ENCODE results near the gene SLC22A6.

SLC22A6 gene, protein sequence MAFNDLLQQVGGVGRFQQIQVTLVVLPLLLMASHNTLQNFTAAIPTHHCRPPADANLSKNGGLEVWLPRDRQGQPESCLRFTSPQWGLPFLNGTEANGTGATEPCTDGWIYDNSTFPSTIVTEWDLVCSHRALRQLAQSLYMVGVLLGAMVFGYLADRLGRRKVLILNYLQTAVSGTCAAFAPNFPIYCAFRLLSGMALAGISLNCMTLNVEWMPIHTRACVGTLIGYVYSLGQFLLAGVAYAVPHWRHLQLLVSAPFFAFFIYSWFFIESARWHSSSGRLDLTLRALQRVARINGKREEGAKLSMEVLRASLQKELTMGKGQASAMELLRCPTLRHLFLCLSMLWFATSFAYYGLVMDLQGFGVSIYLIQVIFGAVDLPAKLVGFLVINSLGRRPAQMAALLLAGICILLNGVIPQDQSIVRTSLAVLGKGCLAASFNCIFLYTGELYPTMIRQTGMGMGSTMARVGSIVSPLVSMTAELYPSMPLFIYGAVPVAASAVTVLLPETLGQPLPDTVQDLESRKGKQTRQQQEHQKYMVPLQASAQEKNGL

GRCh38 chr11:62984451-62984991 is at the start of gene SLC22A6:
TSS of gene SLC22A6 (minus strand) at chr11:62984967. CDS start at chr11:62984690, 277 bp downstream.
- Histone ChIP-seq H3K4me3 (ENCODE audit: low read depth, low read length) (no peak within 1 kb of the TSS), H3K27me3 (ENCODE audit: insufficient read depth, low read length) (peaks cover 75% of the 10 kb centered on the region), H3K36me3 (ENCODE audit: insufficient read depth, low read length) (no peaks in the 10 kb centered on the region), H2AFZ (ENCODE audit: low read length, unreplicated experiment) (no peak within 1 kb of the TSS), H3K27ac (ENCODE audit: low read depth, low read length) (no peak within 1 kb of the TSS), H3K79me2 (ENCODE audit: control insufficient read depth, insufficient read depth, low read length, unreplicated experiment) (no peaks in the 10 kb centered on the region), H3K4me1 (ENCODE audit: control insufficient read depth, insufficient read depth, low read length, unreplicated experiment) (no peaks in the 10 kb centered on the region)

DNA sequence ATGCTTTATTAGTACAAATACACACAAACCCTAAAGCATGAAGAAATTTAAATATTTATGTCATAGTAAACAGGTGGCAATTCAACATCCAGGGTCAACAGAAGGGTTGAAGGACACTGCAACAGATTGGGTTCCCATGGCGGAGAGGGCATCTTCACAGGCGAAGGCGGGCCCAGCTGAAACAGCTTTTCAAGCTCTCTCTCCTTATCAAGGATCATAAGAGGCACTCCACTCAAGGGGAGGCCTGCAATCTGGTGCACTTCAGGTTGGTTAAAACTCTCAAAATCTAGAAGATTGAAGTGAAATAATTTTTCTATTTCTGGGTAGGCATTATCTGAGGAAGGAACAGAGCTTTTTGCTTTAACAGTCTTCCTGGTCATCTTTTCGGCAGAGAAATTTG is 47.7 kb upstream of the SLC22A6 start:
- Histone ChIP-seq H3K4me1 (ENCODE audit: control insufficient read depth, insufficient read depth, low read length, unreplicated experiment) (no peaks in the 10 kb centered on the region), H3K36me3 (ENCODE audit: insufficient read depth, low read length) (no peaks in the 10 kb centered on the region), H3K4me3 (ENCODE audit: low read depth, low read length) (no peak overlapping the region), H2AFZ (ENCODE audit: low read length, unreplicated experiment) (no peak overlapping the region), H3K79me2 (ENCODE audit: control insufficient read depth, insufficient read depth, low read length, unreplicated experiment) (no peaks in the 10 kb centered on the region), H3K27me3 (ENCODE audit: insufficient read depth, low read length) (peaks cover 62% of the 10 kb centered on the region), H3K27ac (ENCODE audit: low read depth, low read length) (no peak overlapping the region)

- no peaks in the 10 kb centered on the region for H3K4me1 ChIP-seq (ENCODE audit: control insufficient read depth, insufficient read depth, low read length, unreplicated experiment)
- H3K79me2 ChIP-seq (ENCODE audit: control insufficient read depth, insufficient read depth, low read length, unreplicated experiment) = no peaks in the 10 kb centered on the region
- H3K4me3 ChIP-seq (ENCODE audit: low read depth, low read length) = peak overlapping the region; percentile 19; the same call in 1 of the 2 replicates
- H3K27me3 ChIP-seq (ENCODE audit: insufficient read depth, low read length) = peaks cover 22% of the 10 kb centered on the region; the same call in 1 of the 2 replicates
- peak overlapping the region; percentile 49 for H2AFZ ChIP-seq (ENCODE audit: low read length, unreplicated experiment)
- H3K36me3 ChIP-seq (ENCODE audit: insufficient read depth, low read length) = no peaks in the 10 kb centered on the region
- no peak overlapping the region for H3K27ac ChIP-seq (ENCODE audit: low read depth, low read length)
Measured at GRCh38 chr11:63023841-63024648, 39.3 kb upstream of the SLC22A6 start.

DNA sequence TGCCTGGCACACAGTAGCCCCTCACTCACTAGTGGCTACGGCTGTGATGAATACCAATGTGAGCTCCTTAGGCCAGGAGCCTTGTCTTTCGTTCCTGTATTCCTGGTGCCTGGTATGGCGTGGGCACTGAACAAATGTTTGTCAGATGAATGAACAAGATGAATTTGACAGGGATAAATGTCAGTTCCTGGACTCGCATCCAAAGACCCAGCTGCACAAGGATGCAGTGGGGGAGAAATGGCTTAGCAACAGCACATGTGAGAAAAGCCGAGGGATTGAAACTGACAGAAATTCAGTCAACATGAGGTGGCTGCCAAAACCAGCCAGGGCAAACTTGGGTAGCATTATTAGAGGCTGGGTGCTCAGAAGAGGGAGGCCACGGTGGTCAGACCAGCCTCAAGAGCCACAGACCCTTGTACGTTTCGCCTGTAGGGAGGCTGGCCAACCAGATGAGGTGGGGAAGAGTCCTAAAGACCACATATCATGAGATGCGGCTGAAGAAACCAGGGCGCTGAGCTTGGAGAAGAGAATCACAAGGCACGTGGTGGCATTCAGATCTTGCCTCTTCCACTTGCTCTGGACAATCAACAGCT is 38.6 kb upstream of the SLC22A6 start:
- H3K27ac ChIP-seq (ENCODE audit: low read depth, low read length) = no peak overlapping the region
- no peaks in the 10 kb centered on the region for H3K4me1 ChIP-seq (ENCODE audit: control insufficient read depth, insufficient read depth, low read length, unreplicated experiment)
- no peaks in the 10 kb centered on the region for H3K36me3 ChIP-seq (ENCODE audit: insufficient read depth, low read length)
- peaks cover 22% of the 10 kb centered on the region for H3K27me3 ChIP-seq (ENCODE audit: insufficient read depth, low read length)
- no peaks in the 10 kb centered on the region for H3K79me2 ChIP-seq (ENCODE audit: control insufficient read depth, insufficient read depth, low read length, unreplicated experiment)
- H2AFZ ChIP-seq (ENCODE audit: low read length, unreplicated experiment) = no peak overlapping the region
- H3K4me3 ChIP-seq (ENCODE audit: low read depth, low read length) = no peak overlapping the region

DNA sequence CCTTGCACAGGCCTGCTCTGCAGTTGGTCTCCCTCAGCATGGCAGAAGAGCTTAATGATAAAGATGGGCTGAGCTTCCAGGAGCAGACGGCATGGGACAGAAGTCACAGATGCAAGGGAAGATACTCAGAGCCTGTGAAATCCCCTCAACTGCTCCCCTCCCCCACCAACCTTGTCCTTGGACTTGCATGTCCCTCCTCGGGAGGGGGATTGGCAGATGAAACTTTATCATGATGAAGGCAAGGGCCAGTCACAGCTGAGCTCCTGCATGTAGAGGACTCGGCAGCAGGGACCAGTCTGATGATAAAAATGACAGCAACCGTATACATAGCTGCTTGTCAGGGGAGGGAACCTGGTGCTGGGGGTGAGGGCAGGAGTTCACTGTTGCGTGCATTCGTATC is 37.7 kb upstream of the SLC22A6 start:
- no peak overlapping the region for H3K4me3 ChIP-seq (ENCODE audit: low read depth, low read length)
- no peaks in the 10 kb centered on the region for H3K4me1 ChIP-seq (ENCODE audit: control insufficient read depth, insufficient read depth, low read length, unreplicated experiment)
- no peaks in the 10 kb centered on the region for H3K79me2 ChIP-seq (ENCODE audit: control insufficient read depth, insufficient read depth, low read length, unreplicated experiment)
- no peaks in the 10 kb centered on the region for H3K36me3 ChIP-seq (ENCODE audit: insufficient read depth, low read length)
- no peak overlapping the region for H3K27ac ChIP-seq (ENCODE audit: low read depth, low read length)
- peaks cover 29% of the 10 kb centered on the region for H3K27me3 ChIP-seq (ENCODE audit: insufficient read depth, low read length)
- H2AFZ ChIP-seq (ENCODE audit: low read length, unreplicated experiment) = no peak overlapping the region

- H3K27me3 ChIP-seq (ENCODE audit: insufficient read depth, low read length) = peaks cover 23% of the 10 kb centered on the region
- H2AFZ ChIP-seq (ENCODE audit: low read length, unreplicated experiment) = no peak overlapping the region
- no peaks in the 10 kb centered on the region for H3K36me3 ChIP-seq (ENCODE audit: insufficient read depth, low read length)
- no peak overlapping the region for H3K27ac ChIP-seq (ENCODE audit: low read depth, low read length)
- H3K79me2 ChIP-seq (ENCODE audit: control insufficient read depth, insufficient read depth, low read length, unreplicated experiment) = no peaks in the 10 kb centered on the region
- no peak overlapping the region for H3K4me3 ChIP-seq (ENCODE audit: low read depth, low read length)
- no peaks in the 10 kb centered on the region for H3K4me1 ChIP-seq (ENCODE audit: control insufficient read depth, insufficient read depth, low read length, unreplicated experiment)
Measured at GRCh38 chr11:63020671-63021291, 36.0 kb upstream of the SLC22A6 start.

- H2AFZ ChIP-seq (ENCODE audit: low read length, unreplicated experiment) = no peak overlapping the region
- no peak overlapping the region for H3K4me3 ChIP-seq (ENCODE audit: low read depth, low read length)
- H3K4me1 ChIP-seq (ENCODE audit: control insufficient read depth, insufficient read depth, low read length, unreplicated experiment) = no peaks in the 10 kb centered on the region
- no peak overlapping the region for H3K27ac ChIP-seq (ENCODE audit: low read depth, low read length)
- H3K36me3 ChIP-seq (ENCODE audit: insufficient read depth, low read length) = no peaks in the 10 kb centered on the region
- H3K79me2 ChIP-seq (ENCODE audit: control insufficient read depth, insufficient read depth, low read length, unreplicated experiment) = no peaks in the 10 kb centered on the region
- H3K27me3 ChIP-seq (ENCODE audit: insufficient read depth, low read length) = peaks cover 25% of the 10 kb centered on the region
Measured at GRCh38 chr11:63019506-63019905, 34.7 kb upstream of the SLC22A6 start.

DNA sequence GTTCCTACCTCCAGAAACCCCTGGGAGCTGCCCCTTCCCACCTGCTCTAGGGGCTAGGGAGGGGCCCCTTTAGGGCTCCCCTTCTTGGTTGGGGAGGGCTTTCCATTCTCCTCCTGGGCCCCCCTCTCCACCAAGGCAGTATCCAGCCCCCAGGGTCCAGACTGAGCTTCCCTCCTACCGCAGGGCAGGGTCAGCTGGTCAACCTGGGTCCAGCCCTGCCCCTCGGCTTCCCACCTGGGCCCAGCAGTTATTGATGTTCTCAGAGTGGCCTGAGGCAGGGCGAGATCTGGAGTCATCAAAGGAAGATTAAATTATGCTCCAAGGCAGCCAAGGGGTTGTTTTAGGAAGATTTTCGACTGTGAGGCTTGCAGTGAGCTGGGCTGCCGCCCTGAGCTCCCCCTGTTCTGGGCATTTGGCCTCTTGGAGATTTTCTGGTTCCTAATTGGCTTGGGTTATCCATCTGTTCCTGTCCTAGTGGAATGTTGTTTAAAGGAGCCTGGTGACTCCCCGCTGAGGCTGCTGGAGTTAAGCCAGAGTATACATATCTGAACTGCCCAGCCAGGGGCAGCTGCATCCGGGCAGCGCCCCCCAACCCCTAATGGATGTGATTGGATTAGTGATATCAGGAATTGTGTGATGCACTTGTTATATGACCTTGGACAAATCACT is 32.7 kb upstream of the SLC22A6 start:
- Histone ChIP-seq H3K79me2 (ENCODE audit: control insufficient read depth, insufficient read depth, low read length, unreplicated experiment) (no peaks in the 10 kb centered on the region), H3K36me3 (ENCODE audit: insufficient read depth, low read length) (no peaks in the 10 kb centered on the region), H3K4me1 (ENCODE audit: control insufficient read depth, insufficient read depth, low read length, unreplicated experiment) (no peaks in the 10 kb centered on the region), H2AFZ (ENCODE audit: low read length, unreplicated experiment) (no peak overlapping the region), H3K27ac (ENCODE audit: low read depth, low read length) (no peak overlapping the region), H3K4me3 (ENCODE audit: low read depth, low read length) (no peak overlapping the region), H3K27me3 (ENCODE audit: insufficient read depth, low read length) (peaks cover 45% of the 10 kb centered on the region)

DNA sequence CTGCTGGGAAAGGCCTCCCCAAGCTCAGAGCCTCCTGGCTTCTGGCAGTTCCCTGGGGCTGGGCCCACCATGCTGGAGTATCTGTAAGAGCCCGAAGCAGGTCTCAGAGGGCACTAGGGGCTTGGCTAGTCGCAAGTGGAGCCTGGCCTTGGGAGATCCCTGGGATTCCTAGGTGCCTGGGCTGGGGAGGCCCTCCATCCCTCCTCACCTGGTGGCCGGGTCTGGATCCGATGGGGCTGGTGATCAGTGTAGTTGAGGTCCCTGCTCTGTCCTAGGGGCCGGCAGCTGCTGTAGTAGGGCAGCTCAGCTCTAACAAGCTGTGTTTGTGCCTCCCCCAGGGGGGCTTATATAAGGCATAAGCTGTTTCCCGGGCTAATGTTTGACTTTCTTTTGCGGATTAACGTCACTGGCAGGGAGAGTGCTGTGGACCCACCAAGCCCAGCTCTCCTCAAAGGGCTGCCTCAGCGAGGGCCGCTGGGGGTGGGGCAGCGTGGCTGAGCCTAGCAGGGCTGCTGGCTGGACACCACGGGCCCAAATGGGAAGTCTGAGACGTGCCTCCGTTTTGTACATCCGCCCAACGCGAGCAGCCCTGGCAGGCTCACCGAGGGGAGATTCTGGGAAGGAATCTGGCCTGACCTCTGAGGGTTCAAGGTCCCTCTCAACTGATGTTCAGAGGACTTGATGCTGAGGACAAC is 30.9 kb upstream of the SLC22A6 start, which contains the start of gene SLC22A8:
Gene SLC22A8, minus strand, starts transcription at position 321 of the 695 bp plus-strand sequence. CDS start 883 bp downstream, outside the sequence.
- Histone ChIP-seq H3K4me3 (ENCODE audit: low read depth, low read length) (no peak within 1 kb of the TSS), H3K36me3 (ENCODE audit: insufficient read depth, low read length) (no peaks in the 10 kb centered on the region), H3K4me1 (ENCODE audit: control insufficient read depth, insufficient read depth, low read length, unreplicated experiment) (no peaks in the 10 kb centered on the region), H3K27ac (ENCODE audit: low read depth, low read length) (no peak within 1 kb of the TSS), H3K27me3 (ENCODE audit: insufficient read depth, low read length) (peaks cover 58% of the 10 kb centered on the region), H2AFZ (ENCODE audit: low read length, unreplicated experiment) (no peak within 1 kb of the TSS), H3K79me2 (ENCODE audit: control insufficient read depth, insufficient read depth, low read length, unreplicated experiment) (no peaks in the 10 kb centered on the region)

All from ACC112 (cell line).